KMS-11 (cell line): ENCODE results near the gene SDF2L1.
"Not testable (repeated sequence)": the region's sequence is repeated elsewhere in the genome, so short reads cannot be mapped to it uniquely, and the experiment has no call there.

Experiments used
- H2AFZ ChIP-seq: fragments of 200-600 bp; sonication (generic); 2 replicates; pipeline ENCODE4 v1.6.1; 2016; ENCODE audit warnings: antibody characterized with exemption, mixed run types, low read depth
- H3K27ac ChIP-seq: fragments of 200-600 bp; sonication (generic); 2 replicates; pipeline ENCODE4 v1.6.1; 2016; ENCODE audit warnings: mild to moderate bottlenecking, mixed run types
- H3K27me3 ChIP-seq: fragments of 200-600 bp; sonication (generic); 2 replicates; pipeline ENCODE4 v1.6.1; 2017; ENCODE audit warnings: mild to moderate bottlenecking, low read depth, mixed run types, moderate library complexity; ENCODE audit not compliant: insufficient read depth
- H3K36me3 ChIP-seq: fragments of 200-600 bp; sonication (generic); 2 replicates; pipeline ENCODE4 v1.6.1; 2017; ENCODE audit warnings: mild to moderate bottlenecking, mixed run types; ENCODE audit not compliant: insufficient read depth
- H3K4me1 ChIP-seq: fragments of 200-600 bp; sonication (generic); 2 replicates; pipeline ENCODE4 v1.6.1; 2016; ENCODE audit warnings: mild to moderate bottlenecking, low read depth, mixed run types; ENCODE audit not compliant: poor library complexity, severe bottlenecking
- H3K4me2 ChIP-seq: fragments of 200-600 bp; sonication (generic); 2 replicates; pipeline ENCODE4 v1.7.0; 2016; ENCODE audit warnings: mild to moderate bottlenecking, mixed run types
- H3K4me3 ChIP-seq: fragments of 200-600 bp; sonication (generic); IDR thresholded peaks from 2 replicates; pipeline ENCODE4 v1.6.1; 2017; ENCODE audit warnings: low read depth, low read length, mixed read lengths; ENCODE audit not compliant: insufficient read depth
- H3K79me2 ChIP-seq: fragments of 200-600 bp; sonication (generic); 2 replicates; pipeline ENCODE4 v1.6.1; 2016; ENCODE audit warnings: low read depth, mixed run types; ENCODE audit not compliant: insufficient read depth
- H3K9ac ChIP-seq: fragments of 200-600 bp; sonication (generic); 2 replicates; pipeline ENCODE4 v1.6.1; 2016; ENCODE audit warnings: mild to moderate bottlenecking, mixed run types
- H4K20me1 ChIP-seq: fragments of 200-600 bp; sonication (generic); 2 replicates; pipeline ENCODE4 v1.6.1; 2016; ENCODE audit warnings: mild to moderate bottlenecking, mixed run types; ENCODE audit not compliant: insufficient read depth
- TF ChIP-seq, protein P1 (sequence below): fragments of 200-600 bp; sonication (generic); conservative IDR thresholded peaks from 2 replicates; pipeline ENCODE4 v1.6.1; 2017; ENCODE audit warnings: low read depth, mild to moderate bottlenecking, antibody characterized with exemption, low read length, moderate library complexity, mixed read lengths

The SDF2L1 gene

GRCh38 chr22:21690401-21690801, 48.3 kb downstream of the SDF2L1 start:
- peak overlapping the region; percentile 43 for H3K4me2 ChIP-seq
- H3K79me2 ChIP-seq, result no peaks in the 10 kb centered on the region
- no peaks in the 10 kb centered on the region for H3K36me3 ChIP-seq
- H3K4me3 ChIP-seq, result no peak overlapping the region
- H4K20me1 ChIP-seq, result no peaks in the 10 kb centered on the region
- peak overlapping the region; percentile 14; the same call in 1 of the 2 replicates for H3K27ac ChIP-seq
- H2AFZ ChIP-seq, result no peak overlapping the region
- no peak overlapping the region for H3K9ac ChIP-seq
- peaks cover 25% of the 10 kb centered on the region for H3K4me1 ChIP-seq
- TF ChIP-seq, protein P1, sequence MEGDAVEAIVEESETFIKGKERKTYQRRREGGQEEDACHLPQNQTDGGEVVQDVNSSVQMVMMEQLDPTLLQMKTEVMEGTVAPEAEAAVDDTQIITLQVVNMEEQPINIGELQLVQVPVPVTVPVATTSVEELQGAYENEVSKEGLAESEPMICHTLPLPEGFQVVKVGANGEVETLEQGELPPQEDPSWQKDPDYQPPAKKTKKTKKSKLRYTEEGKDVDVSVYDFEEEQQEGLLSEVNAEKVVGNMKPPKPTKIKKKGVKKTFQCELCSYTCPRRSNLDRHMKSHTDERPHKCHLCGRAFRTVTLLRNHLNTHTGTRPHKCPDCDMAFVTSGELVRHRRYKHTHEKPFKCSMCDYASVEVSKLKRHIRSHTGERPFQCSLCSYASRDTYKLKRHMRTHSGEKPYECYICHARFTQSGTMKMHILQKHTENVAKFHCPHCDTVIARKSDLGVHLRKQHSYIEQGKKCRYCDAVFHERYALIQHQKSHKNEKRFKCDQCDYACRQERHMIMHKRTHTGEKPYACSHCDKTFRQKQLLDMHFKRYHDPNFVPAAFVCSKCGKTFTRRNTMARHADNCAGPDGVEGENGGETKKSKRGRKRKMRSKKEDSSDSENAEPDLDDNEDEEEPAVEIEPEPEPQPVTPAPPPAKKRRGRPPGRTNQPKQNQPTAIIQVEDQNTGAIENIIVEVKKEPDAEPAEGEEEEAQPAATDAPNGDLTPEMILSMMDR, result no peak
- no peaks in the 10 kb centered on the region for H3K27me3 ChIP-seq

DNA sequence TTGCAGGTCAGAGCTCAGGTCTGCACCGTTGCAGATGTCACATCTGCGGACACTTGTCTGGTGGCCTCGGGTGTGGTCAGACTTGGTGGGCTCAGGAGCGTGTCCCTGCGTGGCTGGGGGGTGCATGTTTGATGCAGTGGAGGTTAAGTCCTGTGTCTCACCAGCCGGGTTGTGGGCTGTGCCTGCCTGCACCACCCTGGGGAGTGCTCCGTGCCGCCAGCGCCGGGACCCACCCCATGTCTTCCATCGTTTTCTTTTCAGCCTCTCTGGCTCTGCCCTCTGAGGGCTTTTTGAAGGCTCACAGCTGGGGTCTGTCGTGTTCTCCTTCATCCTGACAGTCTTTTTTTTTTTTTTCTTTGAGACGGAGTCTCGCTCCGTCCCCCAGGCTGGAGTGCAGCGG, 49.7 kb downstream of the SDF2L1 start:
- no peaks in the 10 kb centered on the region for H3K36me3 ChIP-seq
- H3K27ac ChIP-seq, result no peak overlapping the region
- no peaks in the 10 kb centered on the region for H4K20me1 ChIP-seq
- peaks cover 25% of the 10 kb centered on the region for H3K4me1 ChIP-seq
- H3K9ac ChIP-seq, result no peak overlapping the region
- TF ChIP-seq, protein P1, result no peak
- H3K4me3 ChIP-seq, result no peak overlapping the region
- H3K27me3 ChIP-seq, result no peaks in the 10 kb centered on the region
- no peak overlapping the region for H3K4me2 ChIP-seq
- H3K79me2 ChIP-seq, result no peaks in the 10 kb centered on the region
- no peak overlapping the region for H2AFZ ChIP-seq

GRCh38 chr22:21692856-21693255, 50.8 kb downstream of the SDF2L1 start:
- not testable (repeated sequence) for H3K36me3 ChIP-seq

DNA sequence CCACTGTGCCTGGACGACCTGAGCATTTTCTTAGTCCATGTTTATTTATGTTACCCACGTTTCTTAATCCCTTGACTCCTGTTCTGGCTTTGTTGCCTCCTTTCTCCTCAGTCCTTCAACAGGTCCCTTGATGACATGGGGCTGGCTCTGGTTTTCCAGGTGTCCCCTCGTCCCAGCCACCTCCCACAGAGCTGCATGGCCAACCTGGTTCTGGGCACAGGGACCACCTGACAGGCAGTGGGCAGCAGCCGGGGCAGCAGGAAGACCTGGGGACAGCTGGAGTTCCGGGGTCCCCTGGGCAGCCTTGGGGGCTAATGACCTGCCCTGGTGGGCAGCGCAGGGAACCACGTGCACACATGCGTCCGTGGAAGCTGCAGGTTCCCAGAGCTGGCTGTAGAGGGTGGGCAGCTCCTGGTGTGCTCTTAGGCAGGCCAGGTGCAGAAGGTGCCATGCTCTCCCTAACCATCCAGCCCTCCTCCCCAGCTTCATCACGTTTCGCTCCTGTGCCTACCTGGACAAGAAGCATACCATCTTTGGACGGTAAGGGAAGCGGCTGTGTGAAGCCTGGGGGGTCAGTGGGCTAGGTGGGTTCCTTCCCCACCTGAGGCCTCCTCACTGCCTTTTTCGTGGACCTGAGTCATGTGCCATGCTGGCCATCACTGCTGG, 51.4 kb downstream of the SDF2L1 start:
- no peaks in the 10 kb centered on the region for H4K20me1 ChIP-seq
- no peak overlapping the region for H3K4me2 ChIP-seq
- no peak overlapping the region for H2AFZ ChIP-seq
- H3K36me3 ChIP-seq, result no peaks in the 10 kb centered on the region
- H3K79me2 ChIP-seq, result no peaks in the 10 kb centered on the region
- no peak overlapping the region for H3K27ac ChIP-seq
- TF ChIP-seq, protein P1, result no peak
- H3K27me3 ChIP-seq, result no peaks in the 10 kb centered on the region
- H3K4me3 ChIP-seq, result no peak overlapping the region
- H3K9ac ChIP-seq, result no peak overlapping the region
- H3K4me1 ChIP-seq, result peaks cover 25% of the 10 kb centered on the region

More at GRCh38 chr22:21692856-21693255, 50.8 kb downstream of the SDF2L1 start:
- peaks cover 25% of the 10 kb centered on the region for H3K4me1 ChIP-seq
- not testable (repeated sequence) for H3K27me3 ChIP-seq, H4K20me1 ChIP-seq, H3K4me3 ChIP-seq, H3K4me2 ChIP-seq, H3K79me2 ChIP-seq, H2AFZ ChIP-seq, H3K27ac ChIP-seq, H3K9ac ChIP-seq
